Stimulated activated CD8-positive, alpha-beta memory T cell treated with anti-CD3 and anti-CD28 coated beads, Interleukin-15, amount 100 ng/mL, for 1 hour (primary cell): ENCODE data around the gene RPS6KB2.
"Not testable (repeated sequence)": the region's sequence is repeated elsewhere in the genome, so short reads cannot be mapped to it uniquely, and the experiment has no call there.

ENCODE experiments used
- DNase-seq: peaks from one replicate; pipeline ENCODE4 v3.0.0-alpha.2; 2020; ENCODE audit warnings: low read depth

RPS6KB2 gene

GRCh38 chr11:67397986-67398660 is 30.2 kb upstream of the RPS6KB2 start:
- DNase-seq, result no peak

- DNase-seq, result no peak
Measured at GRCh38 chr11:67398661-67399563, 29.4 kb upstream of the RPS6KB2 start.

GRCh38 chr11:67400251-67400941 is 27.9 kb upstream of the RPS6KB2 start:
- no peak for DNase-seq

GRCh38 chr11:67400942-67401494 is 27.3 kb upstream of the RPS6KB2 start:
- no peak for DNase-seq

GRCh38 chr11:67401495-67402191 is 26.7 kb upstream of the RPS6KB2 start, which contains the start of gene PPP1CA:
PPP1CA (minus strand) TSS chr11:67401858; CDS start chr11:67401782, 76 bp downstream.
- DNase-seq, result peak; percentile 84

GRCh38 chr11:67402192-67402839 is 26.0 kb upstream of the RPS6KB2 start:
- DNase-seq, result not testable (repeated sequence)

GRCh38 chr11:67403085-67403484 is 25.2 kb upstream of the RPS6KB2 start:
- DNase-seq, result not testable (repeated sequence)

- no peak for DNase-seq
Measured at GRCh38 chr11:67404515-67405195, 23.6 kb upstream of the RPS6KB2 start.

GRCh38 chr11:67405196-67405567 is 23.1 kb upstream of the RPS6KB2 start:
- no peak for DNase-seq

- DNase-seq, result no peak
Measured at GRCh38 chr11:67405688-67406339, 22.5 kb upstream of the RPS6KB2 start.

GRCh38 chr11:67406420-67406968 is 21.8 kb upstream of the RPS6KB2 start:
- no peak for DNase-seq

- DNase-seq, result no peak
Measured at GRCh38 chr11:67406969-67407687, 21.2 kb upstream of the RPS6KB2 start.

GRCh38 chr11:67407688-67408163 is 20.6 kb upstream of the RPS6KB2 start:
- no peak for DNase-seq

- no peak for DNase-seq
Measured at GRCh38 chr11:67408437-67409200, 19.7 kb upstream of the RPS6KB2 start.

- DNase-seq, result no peak
Measured at GRCh38 chr11:67409261-67409666, 19.0 kb upstream of the RPS6KB2 start.

- DNase-seq, result no peak
Measured at GRCh38 chr11:67409781-67410368, 18.4 kb upstream of the RPS6KB2 start.

- no peak for DNase-seq
Measured at GRCh38 chr11:67410369-67410831, 17.9 kb upstream of the RPS6KB2 start.
